GM04503 (cell line): ENCODE results near the gene RPS6KA3.
"Not testable (repeated sequence)": the region's sequence is repeated elsewhere in the genome, so short reads cannot be mapped to it uniquely, and the experiment has no call there.

Experiments used
- DNase-seq: peaks from one replicate; pipeline ENCODE4 v3.0.0-alpha.2; 2012; ENCODE audit warnings: low read depth

Gene RPS6KA3

DNA sequence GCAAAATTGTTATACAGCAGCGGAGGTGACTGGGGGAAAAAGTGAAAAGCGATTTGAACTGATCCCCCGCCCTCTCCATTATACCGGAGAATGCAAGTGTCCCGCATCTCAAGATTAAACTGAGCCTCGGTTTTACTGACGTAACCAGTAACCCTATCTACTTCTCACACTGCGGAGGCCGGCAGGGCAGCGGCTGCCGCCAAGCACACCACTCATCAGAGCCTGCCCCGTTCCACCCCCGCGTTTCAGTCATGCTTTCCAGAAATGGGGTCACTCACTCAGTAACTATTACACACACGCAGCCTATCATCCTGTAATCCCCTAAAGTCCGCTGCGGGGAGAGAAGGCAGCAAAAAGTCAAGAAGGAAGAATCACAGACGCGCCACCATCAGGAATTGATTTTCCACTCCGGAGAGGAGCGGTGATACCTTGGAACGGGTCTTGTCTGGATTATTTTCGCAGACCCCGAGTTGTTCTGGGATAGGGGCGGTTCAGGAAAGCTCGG is 1.4 kb downstream of the RPS6KA3 start:
- DNase-seq, result no peak

DNA sequence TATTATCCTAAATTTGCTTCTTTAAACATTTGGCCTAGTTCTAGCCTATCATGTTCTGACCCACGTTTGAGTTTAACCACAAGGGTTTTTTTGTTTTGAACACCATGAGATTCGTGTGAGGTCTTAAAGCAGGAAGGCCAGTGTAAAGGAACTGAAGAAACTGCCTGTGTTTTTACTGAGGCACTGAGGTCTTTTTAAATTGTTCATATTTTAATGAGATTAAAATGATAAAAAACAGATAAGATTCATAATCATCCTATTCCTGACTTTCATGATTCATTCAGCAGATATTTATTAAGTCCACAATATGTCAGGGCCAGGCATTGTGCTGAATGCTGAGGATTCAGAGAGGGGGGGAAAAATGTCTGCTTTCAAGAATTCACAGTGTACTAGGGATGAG is 3.2 kb downstream of the RPS6KA3 start:
- DNase-seq, result no peak

DNA sequence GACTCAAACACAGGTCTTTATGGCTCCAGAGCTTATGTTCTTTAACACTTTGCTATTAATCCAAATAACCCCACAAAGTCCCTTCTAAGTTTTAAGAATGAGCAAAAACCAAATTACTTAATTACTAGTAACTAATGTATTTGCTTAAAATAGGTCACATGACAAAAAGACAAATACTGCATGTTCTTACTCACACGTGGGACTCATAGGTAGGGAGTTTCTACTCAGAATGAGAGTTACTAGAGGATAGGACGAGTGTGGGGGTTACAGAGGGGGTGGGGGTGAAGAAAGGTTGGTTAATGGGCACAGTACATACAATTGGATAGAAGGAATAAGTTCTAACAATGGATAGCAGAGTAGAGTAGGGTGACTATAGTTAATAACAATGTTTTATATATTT is 5.8 kb downstream of the RPS6KA3 start:
- DNase-seq, result no peak

GRCh38 chrX:20254712-20255299 is 11.9 kb downstream of the RPS6KA3 start:
- DNase-seq, result no peak

- no peak for DNase-seq
Measured at GRCh38 chrX:20253232-20253543, 13.5 kb downstream of the RPS6KA3 start.

GRCh38 chrX:20252381-20253231 is 14.1 kb downstream of the RPS6KA3 start:
- DNase-seq, result no peak

GRCh38 chrX:20251691-20252090 is 15.0 kb downstream of the RPS6KA3 start:
- DNase-seq, result no peak

DNA sequence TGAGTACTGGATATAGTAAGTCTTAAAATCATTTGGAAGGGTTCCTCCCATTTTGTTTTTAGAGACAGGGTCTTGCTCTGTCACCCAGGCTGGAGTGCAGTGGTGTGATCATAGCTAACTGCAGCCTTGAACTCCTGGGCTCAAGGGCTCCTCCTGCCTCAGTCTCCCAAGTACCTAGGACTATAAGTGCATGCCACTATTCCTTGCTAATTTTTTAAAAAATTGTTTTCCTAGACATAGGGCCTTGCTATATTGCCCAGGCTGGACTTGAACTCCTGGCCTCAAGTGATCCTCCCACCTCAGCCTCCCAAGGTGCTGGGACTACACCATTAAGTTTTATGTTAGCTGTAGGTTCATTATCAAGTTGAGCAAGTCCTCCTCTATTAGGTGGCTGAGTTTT is 16.6 kb downstream of the RPS6KA3 start:
- not testable (repeated sequence) for DNase-seq

DNA sequence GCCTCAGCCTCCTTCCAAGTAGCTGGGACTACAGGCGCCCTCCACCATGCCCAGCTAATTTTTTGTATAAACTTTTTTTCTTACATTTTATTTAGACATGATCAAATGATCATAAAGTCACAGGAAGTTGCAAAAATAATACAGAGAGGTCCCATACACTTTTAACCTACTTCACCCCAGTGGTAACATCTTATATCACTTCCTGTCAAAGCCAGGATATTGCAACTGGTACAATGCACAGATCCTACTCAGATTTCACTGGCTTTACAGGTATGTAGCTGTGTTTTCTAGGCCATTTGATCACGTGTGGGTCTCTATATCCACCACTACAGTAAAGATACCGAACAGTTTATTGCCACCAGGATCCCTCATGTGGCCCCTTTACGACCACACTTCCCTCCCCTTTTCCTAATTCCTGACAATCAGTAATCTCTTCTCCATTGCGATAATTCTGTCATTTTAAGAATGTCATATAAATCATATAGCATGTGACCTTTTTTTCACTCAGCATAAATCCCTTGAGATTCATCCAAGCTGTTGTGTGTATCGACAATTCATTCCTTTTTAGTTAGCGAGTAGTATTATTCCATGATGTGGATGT is 18.0 kb downstream of the RPS6KA3 start:
- no peak for DNase-seq

- DNase-seq, result no peak
Measured at GRCh38 chrX:20244931-20245330, 21.8 kb downstream of the RPS6KA3 start.

- DNase-seq, result no peak
Measured at GRCh38 chrX:20240201-20240600, 26.5 kb downstream of the RPS6KA3 start.

DNA sequence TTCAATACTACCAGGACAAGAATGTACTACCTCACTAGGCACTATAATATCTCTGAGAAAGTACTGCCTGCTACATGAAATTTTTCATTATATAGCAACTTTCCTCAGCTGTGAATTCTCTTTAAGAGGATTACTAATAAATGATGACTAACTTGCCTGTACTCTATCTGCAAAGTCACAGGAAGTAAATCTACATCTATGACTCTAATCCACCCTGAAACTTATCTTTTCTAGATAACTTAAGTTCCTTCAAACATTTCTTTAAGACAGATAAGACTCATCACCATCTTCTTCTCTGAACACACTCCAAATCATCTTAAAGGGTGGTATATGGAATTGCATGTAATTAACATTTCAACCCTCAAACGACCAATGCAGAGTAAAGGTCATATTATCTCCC is 28.8 kb downstream of the RPS6KA3 start:
- no peak for DNase-seq

GRCh38 chrX:20235755-20236154 is 31.0 kb downstream of the RPS6KA3 start:
- no peak for DNase-seq

DNA sequence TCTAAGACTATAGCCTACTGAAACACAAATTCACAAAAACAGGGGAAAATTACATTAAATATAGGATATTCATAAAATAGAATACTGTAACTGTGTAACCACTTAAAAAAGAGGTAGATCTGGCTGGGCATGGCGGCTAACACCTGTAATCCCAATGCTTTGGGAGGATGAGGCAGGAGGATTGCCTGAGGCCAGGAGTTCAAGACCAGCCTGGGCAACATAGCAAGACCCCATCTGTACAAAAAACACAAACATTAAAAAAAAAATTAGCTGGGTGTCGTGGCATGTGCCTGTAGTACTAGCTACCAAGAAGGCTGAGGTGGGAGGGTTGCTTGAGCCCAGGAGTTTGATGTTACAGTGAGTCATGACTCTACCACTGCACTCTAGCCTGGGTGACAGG is 33.4 kb downstream of the RPS6KA3 start:
- DNase-seq, result no peak

GRCh38 chrX:20231598-20231997 is 35.1 kb downstream of the RPS6KA3 start:
- DNase-seq, result no peak

- no peak for DNase-seq
Measured at GRCh38 chrX:20230406-20230805, 36.3 kb downstream of the RPS6KA3 start.

DNA sequence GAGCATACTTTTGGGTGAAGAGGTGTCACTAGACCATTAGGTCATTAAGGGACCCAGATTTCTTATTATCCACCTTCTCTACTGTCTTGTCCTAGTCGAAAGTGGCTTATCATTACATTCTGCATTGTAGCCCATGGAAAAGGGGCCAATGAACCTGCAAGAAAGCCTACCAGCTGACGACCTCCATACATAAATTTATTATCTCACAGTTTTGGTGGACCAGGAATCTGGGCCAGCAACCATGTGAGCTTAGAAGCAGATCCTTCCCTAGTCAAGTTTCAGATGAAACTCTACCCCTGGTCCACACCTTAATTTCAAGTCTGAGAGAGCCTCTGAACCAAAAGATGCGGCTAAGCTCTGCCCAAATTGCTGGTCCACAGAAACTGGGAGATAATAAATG is 37.6 kb downstream of the RPS6KA3 start:
- DNase-seq, result no peak

- DNase-seq, result no peak
Measured at GRCh38 chrX:20228245-20228644, 38.5 kb downstream of the RPS6KA3 start.

- no peak for DNase-seq
Measured at GRCh38 chrX:20227116-20227515, 39.6 kb downstream of the RPS6KA3 start.

DNA sequence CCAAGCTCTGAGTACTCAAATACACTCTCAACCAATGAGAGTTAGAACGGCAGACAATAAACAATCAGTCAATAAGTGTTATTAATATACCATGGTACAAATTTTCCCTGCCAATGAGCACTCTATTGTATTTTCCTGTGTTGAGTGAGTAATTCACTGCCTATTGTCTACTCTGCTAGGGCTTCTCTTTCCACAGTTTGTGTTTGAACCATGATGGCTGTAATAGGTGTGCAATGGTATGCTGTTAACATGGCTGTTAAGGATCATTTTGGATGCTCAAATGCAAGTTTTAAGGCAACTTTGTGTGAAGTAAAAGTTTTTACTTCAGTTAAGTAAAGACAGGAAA is 41.2 kb downstream of the RPS6KA3 start:
- DNase-seq, result no peak

- no peak for DNase-seq
Measured at GRCh38 chrX:20224814-20225487, 41.8 kb downstream of the RPS6KA3 start.

GRCh38 chrX:20221902-20222301 is 44.8 kb downstream of the RPS6KA3 start:
- DNase-seq, result no peak
